WTC11 (cell line): ENCODE results near the gene OR52I1. TPM values are rescaled to one million over a fixed set of nuclear protein-coding genes. Genes with fewer than 3 reads are reported as not detected.

Experiments used
- ATAC-seq: fragments of 200-7000 bp; cut with Tn5 transposase; 2 replicates; pipeline ENCODE4 v1.10.0; 2021; ENCODE audit warnings: mild to moderate bottlenecking, moderate library complexity
- CTCF ChIA-PET: fragments of 300-600 bp; sonication (Branson Sonifier 250); formaldehyde crosslinking; loops from one replicate; lab custom pipeline; 2021; ENCODE audit warnings: antibody characterized with exemption; lab: Charles Lee
- POLR2A ChIA-PET: fragments of 350-600 bp; sonication (Branson Sonifier 250); formaldehyde crosslinking; loops from one replicate; lab custom pipeline; 2021; ENCODE audit warnings: antibody characterized with exemption; lab: Charles Lee
- DNase-seq: peaks from one replicate; pipeline ENCODE4 v3.0.0; 2021; ENCODE audit warnings: low spot score
- H3K27ac Mint-ChIP-seq: 2 replicates; pipeline ENCODE4 v1.8.0; 2021; ENCODE audit warnings: mixed read lengths
- H3K27me3 Mint-ChIP-seq: 2 replicates; pipeline ENCODE4 v1.8.0; 2021; ENCODE audit warnings: low read depth, mild to moderate bottlenecking, moderate library complexity, mixed read lengths
- H3K36me3 Mint-ChIP-seq: 2 replicates; pipeline ENCODE4 v1.8.0; 2021; ENCODE audit warnings: mixed read lengths
- H3K4me1 Mint-ChIP-seq: 2 replicates; pipeline ENCODE4 v1.8.0; 2022; ENCODE audit warnings: mixed read lengths
- H3K4me3 Mint-ChIP-seq: 2 replicates; pipeline ENCODE4 v1.8.0; 2021; ENCODE audit warnings: mild to moderate bottlenecking, moderate library complexity, mixed read lengths
- H3K9me3 Mint-ChIP-seq: 2 replicates; pipeline ENCODE4 v1.8.0; 2021; ENCODE audit warnings: mixed read lengths
- AFF4 ChIP-seq: sonication (generic); formaldehyde crosslinking; IDR thresholded peaks from 2 replicates; pipeline ENCODE4 v1.8.1; 2023; ENCODE audit warnings: mild to moderate bottlenecking, missing genetic modification reagents, borderline replicate concordance
- FOXJ3 ChIP-seq: sonication (generic); formaldehyde crosslinking; IDR thresholded peaks from 2 replicates; pipeline ENCODE4 v1.9.0; 2021; ENCODE audit warnings: missing genetic modification reagents, mild to moderate bottlenecking, borderline replicate concordance
- FOXP1 ChIP-seq: sonication (generic); formaldehyde crosslinking; IDR thresholded peaks from 2 replicates; pipeline ENCODE4 v1.8.0; 2022; ENCODE audit warnings: missing genetic modification reagents, mild to moderate bottlenecking, moderate library complexity, borderline replicate concordance
- MYBL2 ChIP-seq: sonication (generic); formaldehyde crosslinking; IDR thresholded peaks from 2 replicates; pipeline ENCODE4 v1.8.1; 2023; ENCODE audit warnings: mild to moderate bottlenecking, moderate library complexity, missing genetic modification reagents
- NFE2L1 ChIP-seq: sonication (generic); formaldehyde crosslinking; IDR thresholded peaks from 2 replicates; pipeline ENCODE4 v1.8.1; 2023; ENCODE audit warnings: missing genetic modification reagents
- NFYB ChIP-seq: sonication (generic); formaldehyde crosslinking; conservative IDR thresholded peaks from 2 replicates; pipeline ENCODE4 v1.8.0; 2022; ENCODE audit warnings: low read depth, missing genetic modification reagents
- PREB ChIP-seq: sonication (generic); formaldehyde crosslinking; IDR thresholded peaks from 2 replicates; pipeline ENCODE4 v1.8.1; 2022; ENCODE audit warnings: mild to moderate bottlenecking, missing genetic modification reagents, moderate library complexity, borderline replicate concordance
- SMAD4 ChIP-seq: sonication (generic); formaldehyde crosslinking; IDR thresholded peaks from 2 replicates; pipeline ENCODE4 v1.8.0; 2022; ENCODE audit warnings: mild to moderate bottlenecking, missing genetic modification reagents
- SOX15 ChIP-seq: fragments of 250-450 bp; sonication (Bioruptor Pico); IDR thresholded peaks from 2 replicates; pipeline ENCODE4 v1.9.0; 2021; ENCODE audit warnings: mild to moderate bottlenecking
- TCF7 ChIP-seq: sonication (generic); formaldehyde crosslinking; IDR thresholded peaks from 2 replicates; pipeline ENCODE4 v1.8.0; 2022; ENCODE audit warnings: mild to moderate bottlenecking, low read depth, missing genetic modification reagents, moderate library complexity
- TEAD1 ChIP-seq: sonication (generic); formaldehyde crosslinking; IDR thresholded peaks from 2 replicates; pipeline ENCODE4 v1.8.0; 2022; ENCODE audit warnings: mild to moderate bottlenecking, missing genetic modification reagents
- TEAD4 ChIP-seq: sonication (generic); formaldehyde crosslinking; IDR thresholded peaks from 2 replicates; pipeline ENCODE4 v1.8.0; 2022; ENCODE audit warnings: mild to moderate bottlenecking, missing genetic modification reagents
- ZNF425 ChIP-seq: fragments of 250-450 bp; sonication (Bioruptor Pico); conservative IDR thresholded peaks from 2 replicates; pipeline ENCODE4 v1.9.0; 2021; ENCODE audit warnings: mild to moderate bottlenecking
- ZNF671 ChIP-seq: fragments of 250-450 bp; sonication (Bioruptor Pico); IDR thresholded peaks from 2 replicates; pipeline ENCODE4 v1.8.0; 2021; ENCODE audit warnings: mild to moderate bottlenecking
- total RNA-seq: library from RNA; stranded (reverse); gene quantifications from 3 replicates; pipeline ENCODE4 v1.2.3, GENCODE V29; 2021
- TF ChIP-seq, protein P1 (sequence below): sonication (generic); formaldehyde crosslinking; IDR thresholded peaks from 2 replicates; pipeline ENCODE4 v1.8.0; 2022; ENCODE audit warnings: mild to moderate bottlenecking, missing genetic modification reagents
- TF ChIP-seq, protein P2 (sequence below): sonication (generic); formaldehyde crosslinking; IDR thresholded peaks from 2 replicates; pipeline ENCODE4 v1.8.1; 2023; ENCODE audit warnings: mild to moderate bottlenecking, missing genetic modification reagents

OR52I1 gene
- total RNA-seq, 1 experiment from 2014 or later: not detected

DNA sequence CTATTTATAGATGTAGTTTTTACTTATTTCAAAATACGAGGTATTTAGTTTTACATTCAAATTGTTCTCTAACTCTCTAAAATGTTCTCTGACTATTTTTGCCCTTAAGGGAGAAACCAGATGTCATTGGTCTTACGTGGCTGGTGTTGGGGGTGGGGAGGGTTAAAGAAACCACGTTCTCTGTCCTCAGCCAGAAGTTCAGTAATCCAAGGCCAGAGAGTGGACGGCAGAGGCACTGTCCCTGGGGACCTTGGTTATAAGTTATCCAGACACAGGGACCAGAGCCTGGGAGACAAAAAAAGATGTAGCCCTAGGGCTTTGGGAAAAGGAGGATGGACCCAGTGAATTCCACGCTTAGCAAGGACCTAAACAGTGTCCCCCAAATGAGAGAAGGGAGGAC is 49.2 kb downstream of the OR52I1 start:
- Mint-ChIP-seq H3K4me1 (peaks cover 13% of the 10 kb centered on the region), H3K36me3 (no peaks in the 10 kb centered on the region), H3K9me3 (peaks cover 8% of the 10 kb centered on the region; the same call in 1 of the 2 replicates), H3K4me3 (no peak overlapping the region), H3K27ac (no peak overlapping the region), H3K27me3 (peaks cover 3% of the 10 kb centered on the region; the same call in 1 of the 2 replicates)
- TF ChIP-seq NFE2L1 (CRISPR knock-in tag) (no peak), PREB (CRISPR knock-in tag) (no peak), FOXP1 (CRISPR knock-in tag) (no peak), FOXJ3 (no peak)
- TF ChIP-seq, protein P1, sequence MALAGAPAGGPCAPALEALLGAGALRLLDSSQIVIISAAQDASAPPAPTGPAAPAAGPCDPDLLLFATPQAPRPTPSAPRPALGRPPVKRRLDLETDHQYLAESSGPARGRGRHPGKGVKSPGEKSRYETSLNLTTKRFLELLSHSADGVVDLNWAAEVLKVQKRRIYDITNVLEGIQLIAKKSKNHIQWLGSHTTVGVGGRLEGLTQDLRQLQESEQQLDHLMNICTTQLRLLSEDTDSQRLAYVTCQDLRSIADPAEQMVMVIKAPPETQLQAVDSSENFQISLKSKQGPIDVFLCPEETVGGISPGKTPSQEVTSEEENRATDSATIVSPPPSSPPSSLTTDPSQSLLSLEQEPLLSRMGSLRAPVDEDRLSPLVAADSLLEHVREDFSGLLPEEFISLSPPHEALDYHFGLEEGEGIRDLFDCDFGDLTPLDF (CRISPR knock-in tag): no peak
- TF ChIP-seq, protein P2, sequence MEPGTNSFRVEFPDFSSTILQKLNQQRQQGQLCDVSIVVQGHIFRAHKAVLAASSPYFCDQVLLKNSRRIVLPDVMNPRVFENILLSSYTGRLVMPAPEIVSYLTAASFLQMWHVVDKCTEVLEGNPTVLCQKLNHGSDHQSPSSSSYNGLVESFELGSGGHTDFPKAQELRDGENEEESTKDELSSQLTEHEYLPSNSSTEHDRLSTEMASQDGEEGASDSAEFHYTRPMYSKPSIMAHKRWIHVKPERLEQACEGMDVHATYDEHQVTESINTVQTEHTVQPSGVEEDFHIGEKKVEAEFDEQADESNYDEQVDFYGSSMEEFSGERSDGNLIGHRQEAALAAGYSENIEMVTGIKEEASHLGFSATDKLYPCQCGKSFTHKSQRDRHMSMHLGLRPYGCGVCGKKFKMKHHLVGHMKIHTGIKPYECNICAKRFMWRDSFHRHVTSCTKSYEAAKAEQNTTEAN (CRISPR knock-in tag): no peak
- ATAC-seq (no peak), DNase-seq (no peak)
- CTCF ChIA-PET: interaction anchor here (1.4 kb wide), 1 partner anchor 16 kb away, joined by 3 read pairs; no protein-coding TSS in a partner anchor
- POLR2A ChIA-PET: no interaction called here

GRCh38 chr11:4643682-4644081 is 49.8 kb downstream of the OR52I1 start, which contains the start of gene OR51E1:
OR51E1 (plus strand) TSS chr11:4643982; CDS start chr11:4652527, 8,545 bp downstream.
- TF ChIP-seq TEAD1 (CRISPR knock-in tag) (no peak), SOX15 (no peak), TCF7 (CRISPR knock-in tag) (no peak), MYBL2 (no peak), FOXJ3 (no peak), SMAD4 (CRISPR knock-in tag) (no peak), ZNF425 (CRISPR knock-in tag) (no peak), NFYB (CRISPR knock-in tag) (no peak), TEAD4 (CRISPR knock-in tag) (no peak), ZNF671 (CRISPR knock-in tag) (no peak), AFF4 (CRISPR knock-in tag) (no peak)
- TF ChIP-seq, protein P2 (CRISPR knock-in tag): no peak
- ATAC-seq (no peak), DNase-seq (no peak)
- Mint-ChIP-seq H3K27me3 (peaks cover 3% of the 10 kb centered on the region; the same call in 1 of the 2 replicates), H3K4me1 (peaks cover 13% of the 10 kb centered on the region), H3K27ac (no peak within 1 kb of the TSS), H3K36me3 (no peaks in the 10 kb centered on the region), H3K4me3 (no peak within 1 kb of the TSS), H3K9me3 (peaks cover 8% of the 10 kb centered on the region; the same call in 1 of the 2 replicates)
- ChIA-PET CTCF (no interaction called here), POLR2A (no interaction called here)
